Naive B cell (primary cell): ENCODE measurements around the gene TLK2. TPM values are rescaled to one million over a fixed set of nuclear protein-coding genes. Genes with fewer than 3 reads are reported as not detected.
"Not testable (repeated sequence)": the region's sequence is repeated elsewhere in the genome, so short reads cannot be mapped to it uniquely, and the experiment has no call there.

Experiments used
- ATAC-seq, 2 donors: fragments of 150-1000 bp; cut with Tn5 transposase; 2 replicates each; pipeline ENCODE4 v1.10.0; 2021; ENCODE audit warnings: low read depth in 2 of 2, mild to moderate bottlenecking in 2 of 2, moderate library complexity in 2 of 2
- DNase-seq: peaks from one replicate; pipeline ENCODE4 v3.0.0; 2022
- H3K27ac Mint-ChIP-seq, 6 donors: one replicate each; pipeline ENCODE4 v1.8.0; 2020 to 2022; ENCODE audit warnings: mild to moderate bottlenecking in 6 of 6, mixed read lengths in 6 of 6, moderate library complexity in 5 of 6, inconsistent platforms in 2 of 6
- H3K27me3 Mint-ChIP-seq, 3 donors: one replicate each; pipeline ENCODE4 v1.8.0; 2021 to 2022; ENCODE audit warnings: mixed read lengths in 3 of 3, mild to moderate bottlenecking in 1 of 3
- H3K36me3 Mint-ChIP-seq, 2 donors: one replicate each; pipeline ENCODE4 v1.8.0; 2020 to 2022; ENCODE audit warnings: mixed read lengths in 2 of 2, inconsistent platforms in 1 of 2, mild to moderate bottlenecking in 1 of 2
- H3K4me1 Mint-ChIP-seq, 3 donors: one replicate each; pipeline ENCODE4 v1.8.0; 2020 to 2022; ENCODE audit warnings: mixed read lengths in 3 of 3, inconsistent platforms in 1 of 3, mild to moderate bottlenecking in 1 of 3, moderate library complexity in 1 of 3
- H3K4me3 Mint-ChIP-seq, 8 donors: one replicate each; pipeline ENCODE4 v1.8.0; 2020 to 2022; ENCODE audit warnings: mild to moderate bottlenecking in 8 of 8, mixed read lengths in 8 of 8, moderate library complexity in 8 of 8, inconsistent platforms in 2 of 8
- H3K9me3 Mint-ChIP-seq, 7 donors: one replicate each; pipeline ENCODE4 v1.8.0; 2020 to 2022; ENCODE audit warnings: mixed read lengths in 7 of 7, mild to moderate bottlenecking in 5 of 7, inconsistent platforms in 2 of 7, moderate library complexity in 1 of 7
- polyA plus RNA-seq, 6 donors: library from polyadenylated mRNA; unstranded; fragments of 300-500 nt; fragmentation: Illumina TruSeq; gene quantifications; one replicate each; pipeline ENCODE4 v1.2.3, GENCODE V29; 2021; ENCODE audit warnings: low read depth in 6 of 6

Gene TLK2
- polyA plus RNA-seq, 6 donors from 2014 or later: 9.0 to 18.4 (median 14.3) TPM

DNA sequence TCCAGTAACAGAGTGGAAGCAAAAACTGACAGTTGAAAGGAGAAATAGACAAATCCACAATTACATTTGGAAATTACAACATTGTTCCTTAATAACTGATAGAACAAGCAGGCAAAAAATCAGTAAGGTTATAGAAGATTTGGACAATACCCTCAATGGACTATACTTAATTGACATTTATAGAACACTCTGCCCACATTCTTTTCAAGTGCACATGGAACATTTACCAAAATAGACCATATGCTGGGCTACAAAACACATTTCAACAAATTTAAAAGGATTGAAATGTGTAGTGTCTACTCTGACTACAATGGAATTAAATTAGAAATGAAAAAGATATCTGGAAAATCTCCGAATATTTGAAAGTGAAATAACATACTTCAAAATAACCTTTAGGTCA lies 21.8 kb downstream of the TLK2 start:
- not testable (repeated sequence) for DNase-seq, H3K9me3 Mint-ChIP-seq, H3K36me3 Mint-ChIP-seq, H3K27me3 Mint-ChIP-seq, ATAC-seq, H3K4me3 Mint-ChIP-seq
- Mint-ChIP-seq H3K27ac (peak overlapping the region in 1 of 6 donors; percentile 77), H3K4me1 (peaks cover 7 to 23% (median 22%) of the 10 kb centered on the region in 3 donors)

DNA sequence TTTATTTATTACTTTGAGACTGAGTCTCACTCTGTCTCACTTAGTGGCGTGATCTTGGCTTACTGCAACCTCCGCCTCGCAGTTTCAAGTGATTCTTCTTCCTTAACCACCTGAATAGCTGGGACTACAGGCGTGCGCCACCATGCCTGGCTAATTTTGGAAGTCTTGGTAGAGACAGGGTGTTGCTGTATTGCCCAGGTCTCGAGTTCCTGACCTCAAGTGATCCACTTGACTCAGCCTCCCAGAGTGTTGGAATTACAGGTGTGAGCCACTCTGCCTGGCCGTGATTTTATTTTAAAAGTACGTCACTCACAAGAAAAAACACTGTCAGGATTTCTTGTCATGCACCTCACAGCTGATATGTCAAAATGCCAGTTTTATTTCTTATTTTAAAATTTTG lies 26.2 kb downstream of the TLK2 start:
- H3K27ac Mint-ChIP-seq, ATAC-seq, H3K4me3 Mint-ChIP-seq, H3K27me3 Mint-ChIP-seq, DNase-seq, H3K9me3 Mint-ChIP-seq, H3K36me3 Mint-ChIP-seq: not testable (repeated sequence)
- peaks cover 8 to 49% (median 24%) of the 10 kb centered on the region in 3 donors for H3K4me1 Mint-ChIP-seq

DNA sequence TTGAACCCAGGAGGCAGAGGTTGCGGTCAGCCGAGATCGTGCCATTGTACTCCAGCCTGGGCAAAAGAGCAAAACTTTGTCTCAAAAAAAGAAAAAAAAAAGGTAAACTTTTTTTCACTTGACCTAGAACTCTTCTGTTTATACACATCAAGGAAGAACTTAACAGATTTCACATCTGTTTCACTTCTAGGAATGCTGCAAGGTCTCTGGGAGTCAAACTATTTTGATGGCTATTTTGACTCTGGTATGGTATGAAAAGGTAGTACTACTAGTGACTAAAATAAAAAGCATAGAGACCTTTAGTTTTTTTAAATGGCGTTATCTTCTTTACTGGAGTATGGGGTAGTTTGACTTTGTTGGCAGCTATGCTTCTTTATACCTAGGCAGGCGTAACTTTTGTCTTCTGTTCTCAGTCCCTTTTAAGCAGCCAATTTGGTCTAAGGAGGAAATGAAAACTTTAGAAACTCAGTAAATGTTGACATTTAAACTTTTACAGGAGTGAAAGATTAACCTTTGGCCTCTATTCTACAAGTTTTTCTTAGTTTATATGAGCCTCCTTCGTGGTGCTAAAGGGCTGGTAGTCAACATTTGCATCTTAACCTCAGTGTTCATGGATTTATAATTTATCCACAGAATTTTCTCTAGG lies 28.7 kb downstream of the TLK2 start:
- not testable (repeated sequence) for H3K4me3 Mint-ChIP-seq, H3K9me3 Mint-ChIP-seq, DNase-seq, H3K27me3 Mint-ChIP-seq, ATAC-seq, H3K36me3 Mint-ChIP-seq
- peaks cover 15 to 57% (median 33%) of the 10 kb centered on the region in 3 donors for H3K4me1 Mint-ChIP-seq
- peak overlapping the region in 5 of 6 donors; percentile 42 to 86 (median 57) for H3K27ac Mint-ChIP-seq

DNA sequence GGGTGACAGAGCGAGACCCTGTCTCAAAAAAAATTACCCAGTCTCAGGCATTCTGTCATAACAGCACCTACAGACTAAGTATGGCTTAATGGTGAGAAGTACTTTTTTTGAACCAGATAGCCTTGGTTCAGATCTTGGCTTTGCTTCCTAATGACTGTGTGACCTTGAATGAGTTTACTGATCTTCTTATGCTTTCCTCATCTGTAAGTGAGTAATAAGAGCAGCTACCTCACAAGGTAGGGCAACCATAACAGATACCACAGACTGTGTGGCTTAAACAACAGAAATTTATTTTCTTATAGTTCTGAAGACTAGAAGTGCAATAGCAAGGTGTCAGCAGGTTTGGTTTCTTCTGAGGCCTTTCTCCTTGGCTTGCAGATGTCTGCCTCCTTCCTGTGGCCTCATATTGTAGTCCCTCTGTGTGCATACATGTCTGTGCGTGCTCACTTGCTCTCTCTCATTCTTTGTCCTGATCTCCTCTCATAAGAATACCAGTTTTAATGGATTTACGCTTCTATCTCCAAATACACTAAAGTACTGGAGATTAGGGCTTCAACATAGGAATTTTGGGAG lies 31.7 kb downstream of the TLK2 start:
- H3K27me3 Mint-ChIP-seq, H3K4me3 Mint-ChIP-seq, H3K9me3 Mint-ChIP-seq, DNase-seq, H3K36me3 Mint-ChIP-seq, ATAC-seq: not testable (repeated sequence)
- peak overlapping the region in 2 of 6 donors; percentile 51 to 67 for H3K27ac Mint-ChIP-seq
- peaks cover 19 to 63% (median 39%) of the 10 kb centered on the region in 3 donors for H3K4me1 Mint-ChIP-seq

DNA sequence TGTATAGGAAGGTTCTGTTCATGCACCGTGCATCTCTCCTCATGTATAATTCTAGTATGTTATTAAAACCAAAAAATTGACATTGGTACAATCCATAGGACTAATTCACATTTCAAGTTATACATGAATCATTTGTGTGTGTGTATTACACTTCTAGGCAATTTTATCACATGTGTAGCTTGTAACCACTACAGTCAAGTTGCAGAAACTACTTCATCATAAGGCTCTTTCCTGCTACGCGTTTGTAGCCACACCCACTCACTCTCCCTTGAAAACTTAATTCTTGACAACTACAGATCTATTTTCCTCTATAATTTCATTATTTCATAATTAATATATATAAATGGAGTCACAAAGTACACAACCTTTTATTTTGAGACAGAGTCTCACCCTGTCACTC lies 32.4 kb downstream of the TLK2 start:
- not testable (repeated sequence) for H3K27ac Mint-ChIP-seq, H3K36me3 Mint-ChIP-seq, H3K27me3 Mint-ChIP-seq, ATAC-seq, H3K4me3 Mint-ChIP-seq, H3K9me3 Mint-ChIP-seq, DNase-seq
- peaks cover 18 to 63% (median 32%) of the 10 kb centered on the region in 3 donors for H3K4me1 Mint-ChIP-seq

DNA sequence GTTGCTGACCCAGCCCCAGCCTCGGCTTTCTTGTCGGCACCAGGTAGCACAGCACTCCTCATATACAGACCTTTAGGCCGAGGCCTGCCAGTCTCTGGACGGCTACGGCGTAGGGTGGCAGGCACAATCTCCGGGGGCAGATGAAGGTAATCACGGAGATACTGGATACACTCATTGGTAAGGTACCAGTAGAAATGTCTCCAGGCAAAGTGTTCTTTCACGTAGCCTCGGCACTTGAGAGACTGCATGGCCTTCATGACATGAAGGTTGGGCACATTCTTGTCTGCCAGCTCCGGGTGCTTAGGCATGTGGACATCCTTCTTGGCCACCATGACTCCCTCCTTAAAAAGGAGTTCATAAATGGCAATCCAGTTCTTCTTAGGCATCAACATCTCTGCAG lies 37.8 kb downstream of the TLK2 start:
- Mint-ChIP-seq H3K27ac (peak overlapping the region in 1 of 6 donors; percentile 78), H3K4me1 (peaks cover 4 to 36% (median 8%) of the 10 kb centered on the region in 3 donors)
- H3K4me3 Mint-ChIP-seq, H3K27me3 Mint-ChIP-seq, ATAC-seq, H3K9me3 Mint-ChIP-seq, DNase-seq, H3K36me3 Mint-ChIP-seq: not testable (repeated sequence)

DNA sequence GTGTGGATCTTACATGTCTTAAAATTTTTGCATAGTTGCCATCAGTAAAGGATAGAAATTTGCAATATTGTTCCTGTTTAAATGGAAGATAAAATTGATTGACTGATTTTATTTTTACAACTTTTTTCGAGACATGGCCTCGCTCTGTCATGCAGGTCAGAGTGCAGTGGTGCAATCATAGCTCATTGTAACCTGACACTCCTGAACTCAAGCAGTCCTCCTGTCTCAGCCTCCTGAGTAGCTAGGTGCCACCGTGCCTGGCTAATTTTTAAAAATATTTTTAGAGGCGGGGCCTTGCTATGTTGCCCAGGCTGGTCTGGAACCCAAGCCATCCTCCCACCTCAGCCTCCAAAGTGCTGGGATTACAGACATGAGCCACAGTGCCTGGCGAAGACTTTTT lies 42.7 kb downstream of the TLK2 start:
- H3K27ac Mint-ChIP-seq, H3K4me3 Mint-ChIP-seq, ATAC-seq, H3K36me3 Mint-ChIP-seq, H3K4me1 Mint-ChIP-seq, H3K9me3 Mint-ChIP-seq, H3K27me3 Mint-ChIP-seq, DNase-seq: not testable (repeated sequence)

DNA sequence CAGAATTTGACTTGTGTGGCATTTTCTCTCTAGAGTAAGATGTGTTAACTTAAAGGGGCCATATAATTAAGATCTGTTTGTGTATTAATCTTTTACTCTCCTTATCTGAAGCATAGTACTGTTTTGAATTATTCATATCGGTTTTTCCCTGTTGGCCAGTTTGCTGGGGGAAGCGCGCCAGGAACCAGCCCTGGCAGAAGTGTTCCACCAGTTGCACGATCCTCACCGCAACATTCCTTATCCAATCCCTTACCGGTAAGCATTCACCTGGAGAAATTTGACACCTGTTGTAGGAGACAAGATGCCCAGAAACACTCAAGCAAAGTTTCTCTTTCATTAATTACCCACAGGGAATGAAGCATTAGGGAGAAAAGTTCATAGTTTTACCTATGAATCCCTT lies 45.5 kb downstream of the TLK2 start:
- DNase-seq, ATAC-seq, H3K27me3 Mint-ChIP-seq, H3K9me3 Mint-ChIP-seq, H3K27ac Mint-ChIP-seq, H3K36me3 Mint-ChIP-seq, H3K4me1 Mint-ChIP-seq, H3K4me3 Mint-ChIP-seq: not testable (repeated sequence)

DNA sequence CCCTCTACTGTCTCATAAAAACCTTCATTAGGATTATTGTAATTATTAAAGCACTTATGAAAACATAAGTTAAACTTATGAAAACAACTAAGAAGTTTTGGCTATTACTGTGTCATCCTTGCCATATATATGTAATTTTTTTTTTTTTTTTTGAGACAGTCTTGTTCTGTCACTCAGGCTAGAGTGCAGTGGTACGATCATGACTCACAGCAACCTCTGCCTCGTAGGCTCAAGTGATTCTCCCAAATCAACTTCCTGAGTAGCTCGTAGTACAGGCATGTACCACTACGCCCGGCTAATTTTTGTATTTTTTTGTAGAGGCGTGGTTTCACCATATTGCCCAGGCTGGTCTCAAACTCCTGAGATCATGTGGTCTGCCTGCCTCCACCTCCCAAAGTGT lies 46.7 kb downstream of the TLK2 start:
- not testable (repeated sequence) for H3K9me3 Mint-ChIP-seq, DNase-seq, ATAC-seq, H3K27me3 Mint-ChIP-seq, H3K27ac Mint-ChIP-seq, H3K4me1 Mint-ChIP-seq, H3K36me3 Mint-ChIP-seq, H3K4me3 Mint-ChIP-seq

DNA sequence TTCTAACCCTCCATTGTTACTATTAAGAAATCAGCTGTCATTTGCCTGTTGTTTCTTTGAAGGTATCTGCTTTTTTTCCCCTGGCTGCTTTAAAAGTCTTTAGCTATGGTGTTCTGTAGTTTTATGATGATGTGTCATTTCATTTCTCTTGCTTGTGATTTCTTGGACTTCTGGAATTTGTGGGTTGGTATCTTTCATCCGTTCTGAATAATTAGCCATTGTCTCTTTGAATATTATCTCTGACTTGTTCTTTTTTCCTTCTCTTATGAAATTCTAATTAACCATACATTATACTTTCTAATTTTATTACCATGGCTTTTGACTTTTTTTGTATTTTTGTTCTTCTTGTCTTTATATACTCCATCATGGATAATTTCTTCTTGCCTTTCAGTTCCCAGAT lies 52.3 kb downstream of the TLK2 start:
- Mint-ChIP-seq H3K27ac (peak overlapping the region in 2 of 6 donors; percentile 21 to 72), H3K36me3 (peaks cover 6 to 16% of the 10 kb centered on the region in 2 donors)
- ATAC-seq: not testable (repeated sequence)

DNA sequence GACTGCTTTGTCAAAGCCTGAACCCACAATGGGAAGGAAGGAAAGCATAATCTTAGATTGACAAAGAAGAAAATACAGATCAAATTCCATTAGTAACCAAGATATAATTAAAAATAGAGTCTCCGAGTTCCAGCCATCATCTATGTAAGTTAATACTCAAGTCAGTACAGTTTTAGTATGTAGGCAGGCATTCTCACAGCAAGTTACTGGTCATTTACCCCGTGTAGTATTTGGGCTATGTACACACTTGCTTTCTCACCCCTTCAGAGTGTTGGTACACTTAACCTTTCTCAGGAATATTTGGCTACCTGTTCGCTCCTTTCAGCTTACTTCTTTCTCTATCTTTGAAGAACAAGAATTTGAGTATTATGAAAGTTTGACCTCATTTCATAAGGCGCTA lies 57.9 kb downstream of the TLK2 start:
- H3K27ac Mint-ChIP-seq, ATAC-seq: not testable (repeated sequence)
- H3K36me3 Mint-ChIP-seq: peaks cover 8 to 17% of the 10 kb centered on the region in 2 donors

More for the DNA sequence above, 52.3 kb downstream of the TLK2 start:
- not testable (repeated sequence) for H3K27me3 Mint-ChIP-seq, H3K4me3 Mint-ChIP-seq, DNase-seq, H3K9me3 Mint-ChIP-seq
- peaks cover 0 to 23% (median 2%) of the 10 kb centered on the region in 3 donors for H3K4me1 Mint-ChIP-seq

DNA sequence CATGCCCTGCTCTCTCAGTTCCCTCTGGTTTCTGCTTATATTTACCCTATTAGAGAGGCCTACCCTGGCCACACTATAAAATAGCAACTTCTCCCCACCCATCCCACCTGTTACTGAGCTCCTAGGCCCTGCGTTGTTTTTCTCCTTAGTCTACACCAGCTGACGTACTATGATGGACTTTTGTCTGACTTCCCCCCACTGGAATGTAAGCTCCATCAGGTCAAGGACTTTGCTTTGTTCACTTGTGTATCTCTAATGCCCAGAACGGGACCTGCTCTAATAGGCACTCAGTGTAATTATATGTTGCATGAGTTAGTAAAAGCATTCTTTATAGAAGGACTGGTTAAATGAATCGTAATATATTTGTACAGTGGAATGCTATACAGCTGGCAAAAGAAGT lies 62.4 kb downstream of the TLK2 start:
- peaks cover 23 to 30% of the 10 kb centered on the region in 2 donors for H3K36me3 Mint-ChIP-seq
- DNase-seq, H3K9me3 Mint-ChIP-seq, H3K27me3 Mint-ChIP-seq, H3K4me3 Mint-ChIP-seq, ATAC-seq: not testable (repeated sequence)
- H3K27ac Mint-ChIP-seq: peak overlapping the region in 4 of 6 donors; percentile 23 to 77 (median 57)
- peaks cover 6 to 17% (median 7%) of the 10 kb centered on the region in 3 donors for H3K4me1 Mint-ChIP-seq

More for the DNA sequence above, 57.9 kb downstream of the TLK2 start:
- H3K4me3 Mint-ChIP-seq, DNase-seq, H3K9me3 Mint-ChIP-seq, H3K27me3 Mint-ChIP-seq: not testable (repeated sequence)
- H3K4me1 Mint-ChIP-seq: peaks cover 0 to 19% (median 2%) of the 10 kb centered on the region in 3 donors

DNA sequence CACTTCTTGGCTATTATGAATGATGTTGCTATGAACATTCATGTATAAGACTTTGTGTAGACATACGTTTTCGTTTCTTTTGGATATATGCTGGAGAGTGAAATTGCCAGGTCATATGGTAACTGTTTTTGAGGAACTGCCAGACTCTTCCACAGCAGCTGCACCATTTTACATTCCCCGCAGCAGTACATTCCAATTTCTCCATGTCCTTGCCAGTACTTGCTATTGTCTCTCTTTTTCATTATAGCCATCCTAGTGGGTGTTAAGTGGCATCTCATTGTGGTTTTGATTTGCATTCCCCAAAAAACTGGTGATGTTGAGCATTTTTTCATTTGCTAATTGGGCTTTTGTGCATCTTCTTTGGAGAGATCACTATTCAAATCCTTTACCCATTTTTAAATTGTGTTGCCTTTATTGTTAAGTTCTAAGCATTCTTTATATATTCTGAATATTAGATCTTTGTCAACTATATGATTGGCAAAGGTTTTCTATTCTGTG lies 64.7 kb downstream of the TLK2 start:
- Mint-ChIP-seq H3K4me3 (peak overlapping the region in 1 of 8 donors; percentile 3), H3K36me3 (peaks cover 23 to 30% of the 10 kb centered on the region in 2 donors), H3K27ac (peak overlapping the region in 1 of 6 donors; percentile 20), H3K4me1 (peaks cover 7 to 17% (median 8%) of the 10 kb centered on the region in 3 donors)
- not testable (repeated sequence) for H3K9me3 Mint-ChIP-seq, H3K27me3 Mint-ChIP-seq, ATAC-seq, DNase-seq

DNA sequence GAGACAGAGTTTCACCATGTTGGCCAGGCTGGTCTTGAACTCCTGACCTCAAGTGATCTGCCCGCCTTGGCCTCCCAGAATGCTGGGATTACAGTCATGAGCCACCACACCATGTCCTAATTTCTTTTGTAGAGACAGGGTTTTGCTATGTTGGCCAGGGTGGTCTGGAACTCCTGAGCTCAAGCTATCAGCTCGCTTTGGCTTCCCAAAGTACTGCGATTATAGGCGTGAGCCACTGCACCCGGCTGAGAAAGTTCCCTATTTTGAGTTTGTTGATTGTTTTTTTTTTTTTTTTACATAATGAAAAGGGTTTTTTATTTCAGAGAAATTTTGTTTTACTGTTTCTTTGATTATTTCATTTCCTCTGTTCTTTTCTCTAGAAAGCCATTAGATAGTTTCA lies 67.4 kb downstream of the TLK2 start:
- Mint-ChIP-seq H3K36me3 (peaks cover 15 to 18% of the 10 kb centered on the region in 2 donors), H3K27ac (peak overlapping the region in 1 of 6 donors; percentile 56)
- H3K27me3 Mint-ChIP-seq, DNase-seq, H3K9me3 Mint-ChIP-seq, H3K4me3 Mint-ChIP-seq, H3K4me1 Mint-ChIP-seq, ATAC-seq: not testable (repeated sequence)
